GM19395 (cell line): ENCODE data around the gene SAPCD2.
"Not testable (repeated sequence)": the region's sequence is repeated elsewhere in the genome, so short reads cannot be mapped to it uniquely, and the experiment has no call there.

ENCODE experiments used
- ATAC-seq: cut with Tn5 transposase; IDR thresholded peaks from one replicate; pipeline ENCODE4 v1.9.1; 2021; ENCODE audit warnings: mild to moderate bottlenecking, moderate library complexity; ENCODE audit not compliant: unreplicated experiment

SAPCD2 gene

DNA sequence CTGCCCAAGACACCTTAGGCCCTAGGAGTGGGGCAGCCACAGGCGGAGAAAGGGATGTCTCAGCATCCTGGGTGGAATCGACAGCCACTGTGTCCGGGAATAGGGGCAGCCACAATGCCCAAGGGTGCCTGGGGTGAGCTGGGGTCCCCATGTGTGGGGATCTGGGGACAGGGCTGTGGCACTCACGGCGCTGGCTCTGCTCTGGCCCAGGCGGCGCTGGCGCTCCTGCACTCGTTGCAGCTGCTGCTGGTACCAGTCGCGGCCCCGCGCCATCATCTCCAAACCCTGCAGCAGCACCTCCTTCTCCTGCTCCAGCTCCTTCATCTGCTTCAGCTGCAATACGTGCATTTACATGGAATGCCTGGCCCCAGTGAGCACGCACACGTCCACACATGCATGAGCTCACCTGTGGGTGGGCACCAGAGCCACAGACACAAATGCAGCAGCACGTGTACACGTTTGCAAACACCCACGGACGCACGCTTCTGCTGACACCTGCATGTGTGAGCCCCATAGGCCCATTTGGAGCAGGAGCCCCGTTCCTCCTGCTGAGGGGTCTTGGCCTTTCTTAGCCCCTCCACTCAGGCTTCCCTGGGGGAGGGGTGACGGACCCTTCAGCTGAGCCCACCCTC lies 4.9 kb downstream of the SAPCD2 start:
- ATAC-seq, result no peak

DNA sequence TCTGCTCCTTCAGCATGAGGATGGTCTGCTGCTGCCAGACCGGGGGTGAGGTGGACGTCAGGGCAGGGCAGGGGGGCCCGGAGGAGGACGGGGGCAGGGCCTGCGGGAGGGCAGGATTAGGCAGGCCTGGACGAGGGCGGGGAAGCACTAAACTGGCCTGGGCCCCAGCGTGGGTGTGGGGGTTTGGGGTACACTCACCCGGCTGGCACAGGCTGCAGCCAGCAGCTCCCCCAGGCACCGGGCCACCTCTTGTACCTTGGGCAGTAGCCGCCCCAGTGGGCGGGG lies 5.5 kb downstream of the SAPCD2 start:
- no peak for ATAC-seq

DNA sequence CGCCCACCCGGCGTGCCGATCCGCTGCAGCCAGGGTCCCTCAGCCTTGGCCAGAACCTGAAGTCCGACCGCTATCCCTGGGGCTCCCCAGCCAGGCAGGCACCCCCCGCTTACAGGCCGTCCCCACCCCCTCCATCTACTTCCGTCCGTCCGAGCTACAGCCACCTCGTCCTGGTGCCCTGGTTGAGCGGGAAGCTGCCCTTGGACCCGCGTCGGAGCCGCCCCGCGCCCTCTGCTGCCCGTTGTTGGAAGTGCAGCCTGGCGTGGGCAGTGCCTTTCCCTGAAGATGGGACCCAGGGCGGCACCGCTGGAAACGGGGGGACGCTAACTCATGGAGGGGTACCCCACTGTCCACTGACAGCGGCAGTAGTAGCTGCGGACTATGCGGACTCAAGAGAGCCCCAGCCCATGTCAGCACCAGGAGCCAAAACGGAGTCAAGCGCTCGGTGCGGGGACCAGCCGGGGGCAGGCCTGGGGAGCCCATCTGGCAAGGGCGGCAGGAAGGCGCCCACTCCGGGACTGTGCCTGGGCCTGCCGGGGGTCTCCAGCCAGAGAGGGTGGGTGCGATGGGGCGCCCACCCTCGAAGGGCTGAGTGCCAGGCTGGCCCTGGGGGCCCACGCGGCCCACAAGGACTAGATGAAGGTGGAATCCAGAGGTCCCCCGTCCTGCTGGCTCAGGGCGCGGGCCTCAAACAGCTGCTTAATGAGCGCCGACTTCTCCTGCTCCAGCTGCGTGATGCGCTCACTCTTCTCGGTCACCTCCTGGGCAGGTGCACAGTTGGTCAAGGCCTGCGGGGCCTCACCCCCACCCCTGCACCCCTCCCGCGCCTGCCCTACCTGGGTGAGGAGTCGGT lies 6.1 kb downstream of the SAPCD2 start:
- ATAC-seq, result no peak

DNA sequence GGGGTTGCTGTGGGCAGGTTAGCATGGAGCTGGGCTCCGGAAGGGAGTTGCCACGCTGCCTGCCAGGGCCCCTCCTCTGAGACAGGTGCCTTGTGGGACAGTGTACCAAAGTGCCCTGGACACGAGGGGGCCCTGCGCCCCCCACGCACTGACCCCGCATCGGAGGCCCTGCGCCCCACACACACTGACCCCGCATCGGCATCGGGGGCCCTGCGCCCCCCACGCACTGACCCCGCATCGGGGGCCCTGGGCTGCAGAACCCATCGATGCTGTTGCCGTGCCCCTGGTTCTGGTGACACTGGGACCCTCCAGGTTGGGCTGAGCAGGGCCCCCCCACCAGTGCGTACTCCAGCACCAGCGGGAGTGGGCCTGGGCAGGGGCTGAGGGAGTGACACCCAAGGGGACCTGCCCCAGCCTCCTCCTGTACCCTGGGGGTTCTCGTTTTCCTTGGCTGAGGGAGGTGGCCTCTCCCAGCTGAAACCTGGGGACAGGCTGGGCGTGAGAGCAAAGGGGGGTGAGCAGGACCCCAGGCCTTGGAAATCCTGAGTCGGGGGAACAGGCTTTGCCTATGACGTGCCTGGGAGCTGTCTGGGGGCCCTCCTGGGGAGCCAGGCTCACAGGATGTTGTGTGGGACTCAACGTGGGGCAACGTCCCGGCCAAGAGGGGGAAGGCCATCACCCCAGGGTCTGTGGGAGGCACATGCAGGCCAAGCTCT lies 6.9 kb downstream of the SAPCD2 start:
- no peak for ATAC-seq

DNA sequence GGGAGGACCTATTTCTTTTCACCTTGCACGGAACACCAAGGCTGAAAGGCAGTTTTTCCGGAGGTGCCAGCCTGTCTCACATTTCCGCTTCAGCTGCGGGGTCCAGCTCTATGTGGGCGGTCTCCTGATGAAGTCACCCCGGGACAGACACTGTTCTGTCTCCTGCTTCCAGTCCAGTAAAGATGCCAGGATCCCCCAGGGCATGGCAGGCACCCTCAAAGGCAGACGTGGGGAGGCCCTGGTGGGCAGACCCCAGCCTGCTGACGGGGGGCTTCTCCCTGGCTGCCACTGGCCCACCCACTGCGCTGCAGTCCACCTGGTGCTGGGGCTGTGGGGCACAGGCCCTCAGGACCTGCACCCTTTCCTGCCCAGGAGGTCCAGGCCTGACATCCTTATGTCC lies 7.6 kb downstream of the SAPCD2 start:
- ATAC-seq, result not testable (repeated sequence)

DNA sequence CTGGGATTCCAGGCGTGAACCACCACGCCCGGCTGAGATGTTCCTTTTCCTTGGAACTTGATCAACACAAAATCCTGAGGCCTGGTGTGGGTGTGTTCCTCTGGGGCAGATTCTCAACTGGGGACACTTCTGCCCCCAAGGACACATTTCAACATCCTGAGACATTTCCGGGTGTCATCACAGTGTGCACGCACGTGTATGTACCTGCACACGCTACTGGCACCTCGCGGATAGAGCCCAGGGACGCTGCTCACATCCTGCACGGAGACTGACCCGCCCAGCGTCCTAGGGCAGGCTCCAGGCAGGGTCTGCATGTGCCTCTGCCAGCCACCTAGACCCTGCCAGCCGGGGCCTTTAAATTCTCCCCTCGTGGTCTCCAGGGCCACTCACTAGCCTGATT lies 8.0 kb downstream of the SAPCD2 start:
- no peak for ATAC-seq

DNA sequence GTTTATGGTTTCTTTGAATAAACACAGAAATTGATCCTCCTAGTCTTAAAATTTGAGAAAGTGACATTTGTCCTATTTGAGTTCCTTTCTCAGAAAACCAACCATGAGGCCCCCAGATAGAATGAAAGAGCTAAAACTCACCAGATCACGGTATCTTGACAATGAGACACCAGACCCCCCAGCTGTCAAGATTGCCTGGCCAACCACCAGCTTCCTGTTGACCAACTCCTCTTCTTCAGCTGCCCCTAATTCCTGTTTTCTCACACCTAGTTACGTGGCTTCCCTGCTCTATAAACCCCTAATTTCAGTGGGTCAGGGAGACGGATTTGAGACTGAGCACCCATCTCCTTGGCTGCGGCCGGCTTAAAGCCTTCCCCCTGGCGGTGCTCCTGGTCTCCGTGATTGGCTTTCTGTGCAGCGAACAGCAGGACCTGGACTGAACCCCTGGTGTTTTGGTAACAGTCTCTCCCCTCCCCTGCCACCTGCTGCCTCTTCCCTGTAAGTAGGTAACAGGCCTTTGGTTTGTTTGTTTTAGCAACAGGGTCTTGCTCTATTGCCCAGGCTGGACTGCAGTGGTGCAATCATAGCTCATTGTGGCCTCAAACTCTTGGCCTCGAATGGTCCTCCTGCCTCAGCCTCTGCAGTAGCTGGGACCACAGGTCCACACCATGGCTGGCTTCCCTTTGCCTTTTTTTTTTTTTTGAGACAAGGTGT lies 11.7 kb downstream of the SAPCD2 start:
- no peak for ATAC-seq

DNA sequence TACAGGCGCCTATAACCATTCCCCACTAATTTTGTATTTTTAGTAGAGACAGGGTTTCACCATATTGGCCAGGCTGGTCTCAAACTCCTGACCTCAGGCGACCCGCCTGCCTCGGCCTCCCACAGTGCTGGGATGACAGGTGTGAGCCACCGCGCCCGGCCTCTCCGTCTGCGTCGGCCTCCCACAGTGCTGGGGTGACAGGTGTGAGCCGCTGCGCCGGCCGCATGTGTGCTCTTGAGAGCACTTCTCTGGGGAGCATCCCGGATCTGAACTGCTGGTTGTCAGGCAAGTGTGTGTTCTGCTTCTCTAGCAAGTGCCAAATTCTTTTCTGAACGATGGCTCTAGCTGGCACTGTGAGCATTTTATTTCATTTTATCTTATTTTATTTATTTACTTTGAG lies 12.8 kb downstream of the SAPCD2 start:
- ATAC-seq, result no peak

DNA sequence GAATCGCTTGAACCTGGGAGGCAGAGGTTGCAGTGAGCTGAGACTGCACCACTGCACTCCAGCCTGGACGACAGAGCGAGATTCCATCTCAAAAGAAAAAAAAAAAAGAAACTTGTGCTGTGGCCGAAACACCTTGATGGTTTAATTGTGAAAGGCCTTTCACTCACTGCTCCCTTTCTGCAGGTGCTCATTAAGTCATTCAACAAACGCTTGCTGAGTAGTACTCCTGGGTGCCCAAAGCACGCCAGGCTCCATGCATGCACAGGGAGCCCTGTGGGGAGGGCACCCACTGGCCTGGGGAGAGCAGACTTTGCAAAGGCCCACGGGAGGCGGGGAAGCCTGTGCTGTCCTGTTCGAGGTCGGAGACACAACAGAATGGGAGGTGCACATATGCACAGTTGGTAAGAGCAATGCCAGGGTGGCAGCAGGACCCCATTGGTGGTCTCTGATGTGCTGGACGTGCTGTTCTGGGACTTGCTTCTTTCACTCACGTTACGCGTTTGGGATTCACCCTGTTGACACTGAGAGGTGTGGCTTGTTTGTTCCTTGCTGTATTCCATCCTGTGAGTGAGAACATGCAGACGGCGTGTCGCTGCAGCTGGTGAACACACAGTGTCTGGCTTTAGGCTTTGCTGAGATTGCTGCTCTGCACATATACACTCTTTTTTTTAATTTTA lies 13.5 kb downstream of the SAPCD2 start:
- ATAC-seq, result no peak

DNA sequence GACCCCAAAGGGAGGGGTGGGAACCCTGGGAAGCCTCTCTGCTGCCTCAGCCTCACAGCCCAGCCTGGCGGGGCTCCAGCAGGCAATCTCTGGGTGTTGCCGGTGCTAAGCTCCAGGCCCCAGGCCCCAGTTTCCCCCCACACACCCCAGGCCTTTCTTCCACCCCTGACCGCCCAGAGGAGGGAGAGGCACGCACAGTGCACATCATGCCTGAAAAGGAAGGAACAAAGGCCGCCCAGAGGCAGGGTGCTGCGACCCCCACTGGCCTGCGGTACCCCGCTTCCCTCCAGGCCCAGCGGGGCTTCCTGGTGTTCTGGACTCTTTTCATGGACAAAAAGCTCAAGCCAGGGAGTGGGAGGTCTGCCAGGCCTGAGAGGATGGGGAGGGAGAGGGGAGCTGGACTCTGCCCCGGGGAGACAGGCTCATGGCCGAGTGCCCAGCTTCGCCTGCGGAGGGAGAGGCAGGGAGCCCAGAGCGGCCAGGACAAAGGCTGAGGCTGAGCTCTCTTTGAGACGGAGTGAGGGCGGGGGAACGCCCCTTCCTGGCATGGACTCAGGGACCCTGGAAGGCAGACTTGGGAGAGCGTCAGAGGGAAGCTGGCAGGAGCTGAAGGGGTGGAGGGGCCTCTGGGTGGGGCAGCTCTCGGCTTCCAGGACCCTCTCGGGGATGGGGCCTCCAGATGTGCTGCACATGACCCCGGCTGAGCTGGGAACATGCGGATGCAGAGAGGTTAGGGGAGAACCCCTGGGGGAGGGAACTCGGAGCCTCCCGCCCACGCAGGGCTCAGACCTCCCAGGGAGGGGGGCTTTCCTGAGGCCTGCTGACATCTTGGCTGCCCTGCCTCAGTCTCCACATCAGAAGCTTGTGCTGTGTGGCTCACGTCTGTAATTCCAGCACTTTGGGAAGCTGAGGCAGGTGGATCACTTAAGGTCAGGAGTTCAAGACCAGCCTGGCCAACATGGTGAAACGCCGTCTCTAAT lies 14.7 kb downstream of the SAPCD2 start:
- ATAC-seq, result no peak

DNA sequence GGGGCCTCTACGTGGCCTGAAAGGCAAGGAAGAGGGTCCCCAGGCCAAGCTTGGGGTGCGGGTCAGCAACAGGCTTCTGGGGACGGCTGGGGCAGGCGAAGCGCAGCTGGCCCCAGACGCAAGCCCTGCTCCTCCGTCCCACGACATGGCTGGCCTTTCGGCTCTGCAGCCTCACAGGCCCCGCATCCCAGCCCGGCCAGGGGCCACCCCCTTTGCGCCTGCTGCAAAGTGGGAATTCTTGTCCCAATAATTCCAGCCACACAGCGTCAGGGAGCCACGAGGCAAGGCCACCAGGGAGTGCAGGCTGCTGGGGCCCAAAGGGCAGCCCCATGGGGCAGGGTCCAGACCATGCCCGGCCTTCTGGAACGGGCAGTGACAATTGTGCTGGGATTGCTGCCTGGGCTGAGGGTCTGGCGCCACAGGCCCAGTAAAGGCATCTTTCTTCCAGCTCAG lies 15.4 kb downstream of the SAPCD2 start:
- no peak for ATAC-seq

DNA sequence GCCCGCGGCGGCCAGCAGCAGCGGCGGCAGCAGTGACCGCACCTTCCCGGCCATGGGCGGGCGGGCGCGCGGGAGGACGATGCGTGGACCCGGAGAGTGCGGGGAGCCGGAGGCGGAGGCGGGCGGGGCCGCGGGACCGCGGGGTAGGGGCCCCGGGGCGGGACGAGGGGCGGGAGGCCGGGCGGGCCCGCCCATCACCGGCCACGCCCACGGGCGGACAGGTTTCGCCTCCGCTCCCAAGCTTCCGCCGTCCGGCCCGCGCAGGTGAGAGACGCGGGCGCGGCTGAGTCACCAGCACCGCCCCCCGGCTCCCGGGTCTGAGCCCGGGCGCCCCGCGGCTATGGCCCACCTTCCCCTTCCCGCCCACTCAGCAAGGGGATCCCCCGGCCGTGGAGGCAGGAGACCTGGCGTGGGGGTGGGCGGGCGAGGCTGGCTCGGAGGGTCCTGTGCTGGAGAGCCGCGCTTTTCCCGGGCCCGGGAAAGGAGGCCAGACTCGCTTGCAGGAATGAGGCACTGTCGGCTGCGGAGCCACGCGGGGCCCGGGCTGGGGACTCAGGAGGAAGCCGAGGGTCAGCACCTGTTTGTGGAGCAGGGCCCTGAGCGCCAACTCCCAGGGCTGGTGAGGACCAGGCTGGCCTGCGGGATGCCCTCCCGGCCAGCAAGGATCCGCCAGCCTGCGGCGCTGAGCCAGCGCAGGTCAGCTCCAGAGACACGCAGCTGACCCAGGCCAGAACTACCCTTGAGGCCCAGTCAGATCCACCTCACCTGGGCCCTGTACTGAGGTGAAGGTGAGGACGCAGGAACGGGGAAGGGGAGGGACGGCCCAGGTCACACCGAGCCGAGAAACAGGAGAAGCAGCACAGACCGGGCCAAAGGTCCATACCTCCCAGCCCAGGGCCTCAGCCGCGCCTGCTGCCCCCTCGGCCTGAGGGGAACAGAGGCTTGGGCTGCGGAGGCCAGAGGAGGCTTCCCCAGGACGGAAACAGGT lies 16.1 kb downstream of the SAPCD2 start, which contains the start of gene ENTPD2:
Gene ENTPD2, minus strand, starts transcription at position 118 of the 988 bp plus-strand sequence. Its CDS starts 64 bp downstream, at position 54.
- ATAC-seq, result no peak

DNA sequence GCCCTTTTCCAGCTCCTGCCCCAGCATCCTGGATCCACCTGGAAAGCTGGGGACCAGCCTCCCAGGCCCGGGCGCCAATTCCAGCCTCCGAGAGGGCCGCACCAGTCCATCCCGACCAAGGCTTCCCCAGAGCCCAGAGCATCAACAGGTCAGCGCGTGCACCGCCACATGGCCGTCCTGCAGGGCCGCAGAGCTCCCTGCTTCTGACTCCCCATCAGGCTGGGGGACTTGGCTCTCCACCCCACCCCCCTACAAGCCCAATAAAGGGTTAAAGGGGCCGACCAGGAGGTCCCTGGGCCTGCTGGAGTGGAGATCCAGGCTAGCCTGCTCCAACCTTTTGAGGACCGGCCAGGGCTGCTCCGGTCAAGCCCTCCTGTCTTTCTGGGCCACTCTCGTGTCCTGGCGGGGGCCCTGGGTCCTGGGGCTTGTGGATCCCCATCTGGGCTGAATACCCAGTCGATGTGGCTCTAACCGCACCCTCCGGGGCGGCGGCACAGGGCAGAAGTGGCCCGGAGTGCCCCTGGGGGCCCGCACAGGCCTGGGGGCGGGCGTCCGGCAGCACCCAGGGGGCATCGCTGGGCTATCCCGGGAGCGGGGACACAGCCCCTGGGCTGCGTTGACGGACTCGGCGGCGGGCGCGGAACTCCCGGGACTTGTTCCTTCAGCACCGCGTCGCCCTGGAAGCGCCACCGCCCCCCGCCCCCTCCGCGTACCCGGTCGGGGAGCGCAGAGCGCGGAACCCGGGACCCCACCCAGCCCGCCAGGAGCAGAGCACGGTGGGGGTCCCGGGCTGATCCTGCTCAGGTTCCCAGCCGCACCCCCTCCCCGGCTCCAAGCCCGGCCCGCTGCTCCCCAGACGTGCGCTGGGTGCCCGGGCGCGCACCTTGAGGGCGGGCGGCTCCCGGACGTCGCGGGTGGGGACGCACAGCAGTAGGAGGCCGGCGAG lies 17.1 kb downstream of the SAPCD2 start:
- ATAC-seq, result no peak

DNA sequence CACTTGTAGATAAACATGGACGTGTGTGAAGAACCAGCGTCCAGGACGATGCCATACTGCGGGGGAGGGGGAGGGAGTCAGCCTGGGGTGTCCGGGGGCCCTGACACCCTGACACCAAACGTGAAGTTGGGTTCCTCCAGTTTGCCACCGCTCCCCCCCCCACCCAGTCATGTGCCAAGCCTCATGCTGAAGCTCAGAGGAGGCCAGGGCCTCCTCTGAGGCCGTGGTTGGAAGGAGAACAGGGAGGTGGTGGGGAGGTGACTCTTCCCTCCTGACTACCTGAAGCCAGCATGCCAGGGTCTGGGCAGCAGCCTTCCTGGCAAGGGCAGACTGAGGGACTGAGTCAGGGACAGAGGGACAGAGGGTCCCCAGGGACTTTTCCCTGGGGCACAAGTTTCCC lies 18.1 kb downstream of the SAPCD2 start:
- no peak for ATAC-seq

DNA sequence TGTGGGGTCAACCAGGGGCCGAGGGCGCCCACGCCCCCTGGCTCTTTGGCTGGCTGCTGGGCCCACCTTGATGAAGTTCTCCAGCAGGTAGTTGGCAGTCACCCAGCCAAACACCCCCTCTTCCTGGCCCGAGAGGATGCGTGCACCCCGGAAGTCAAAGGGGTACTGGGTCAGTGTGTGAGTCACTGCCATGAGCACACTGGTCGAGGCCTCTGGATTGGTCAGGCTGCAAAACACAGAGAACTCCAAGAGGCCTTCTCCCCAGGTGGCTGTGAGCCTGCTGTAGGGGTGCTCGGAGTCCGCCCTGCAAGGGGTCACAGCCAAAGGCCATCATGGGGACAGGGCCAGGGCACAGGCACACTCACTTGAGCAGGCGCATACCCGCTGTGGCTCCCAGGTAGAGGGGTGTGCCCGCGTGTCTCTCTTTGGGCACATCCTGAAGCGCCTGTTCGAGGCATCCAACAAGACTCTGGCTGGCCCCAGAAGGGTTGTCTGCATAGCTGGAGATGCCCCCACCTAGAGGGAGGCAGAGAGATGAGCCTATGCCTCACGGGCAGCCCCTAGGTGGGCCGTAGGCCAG lies 19.1 kb downstream of the SAPCD2 start:
- no peak for ATAC-seq

DNA sequence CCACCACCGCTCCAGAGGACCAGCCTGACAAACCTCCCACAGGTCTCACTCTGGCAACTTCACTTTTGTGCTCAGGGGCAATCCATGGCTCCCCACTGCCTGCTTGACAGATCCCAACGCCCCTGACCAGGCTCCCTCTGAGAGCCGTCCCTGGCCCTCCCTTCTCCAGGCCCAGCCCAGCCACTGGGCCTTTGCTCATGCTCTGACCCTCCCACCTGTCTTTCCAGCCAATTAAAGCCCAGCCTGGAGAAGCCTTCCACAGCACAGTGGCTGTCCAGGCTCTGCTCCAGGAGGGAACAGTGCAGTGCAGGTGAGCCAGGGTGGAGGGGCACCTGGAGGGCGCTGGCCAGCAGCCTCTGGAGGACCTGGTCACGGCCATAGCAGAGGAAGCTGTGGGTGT lies 19.8 kb downstream of the SAPCD2 start:
- ATAC-seq, result no peak
